ENCODE results near the gene ASB12. TPM values are rescaled to one million over a fixed set of nuclear protein-coding genes. Genes with fewer than 3 reads are reported as not detected.
"Not testable (repeated sequence)": the region's sequence is repeated elsewhere in the genome, so short reads cannot be mapped to it uniquely, and the experiment has no call there.

Gene ASB12
- total and polyA plus RNA-seq, 2 donors (not counting 1 experiment from before 2014, with no cell fraction given) = 0.37 to 0.45 TPM

DNA sequence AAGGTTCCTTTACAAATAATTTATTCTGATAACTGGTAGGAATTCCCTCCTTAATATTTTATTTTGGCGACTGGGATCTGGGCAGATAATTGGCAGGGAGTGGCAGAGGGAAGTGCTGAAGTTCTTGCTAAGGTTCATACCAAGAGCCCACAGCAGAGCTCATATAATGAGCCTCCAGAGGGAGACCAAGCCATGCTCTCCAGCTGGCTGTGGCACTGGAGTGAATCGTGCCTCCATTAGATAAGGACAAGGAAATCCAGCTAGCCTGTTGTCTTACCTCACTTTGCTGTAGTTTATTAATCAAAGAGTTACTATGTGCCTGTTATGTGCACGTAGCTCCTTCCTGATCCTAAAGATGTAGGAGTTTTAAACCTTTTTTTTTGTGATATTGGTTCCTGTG, 1.3 kb downstream of the ASB12 start:
- Histone ChIP-seq H4K20me1 (ENCODE audit: control insufficient read depth, insufficient read depth, low read length, poor library complexity, severe bottlenecking) (no peaks in the 10 kb centered on the region), H2AFZ (ENCODE audit: insufficient read depth, low read depth, low read length, poor library complexity, severe bottlenecking) (no peak overlapping the region), H3K9ac (ENCODE audit: low read length) (no peak overlapping the region), H3K4me2 (replicated peaks; ENCODE audit: low read depth, low read length, poor library complexity, severe bottlenecking) (no peak overlapping the region), H3K9me3 (ENCODE audit: control extremely low read depth in 1 of 3, control insufficient read depth in 2 of 3, insufficient read depth in 1 of 3, low read length in 2 of 3) (no peaks in the 10 kb centered on the region), H3K27me3 (replicated peaks in 1 of 4; ENCODE audit: control extremely low read depth in 1 of 4, control insufficient read depth in 3 of 4, insufficient read depth in 4 of 4, low read length in 3 of 4) (no peaks in the 10 kb centered on the region), H3K79me2 (ENCODE audit: control insufficient read depth, insufficient read depth, low read length) (no peaks in the 10 kb centered on the region), H3K4me3 (ENCODE audit: control extremely low read depth in 1 of 5, extremely low read depth in 1 of 5, insufficient read depth in 1 of 5, low read depth in 2 of 5, low read length in 4 of 5) (no peak overlapping the region), H3K4me1 (ENCODE audit: control insufficient read depth in 2 of 2, insufficient read depth in 2 of 2, low read length in 2 of 2) (no peaks in the 10 kb centered on the region), H3K27ac (ENCODE audit: low read length in 2 of 2) (no peak overlapping the region), H3K36me3 (replicated peaks in 1 of 2; ENCODE audit: control extremely low read depth in 1 of 2, control insufficient read depth in 1 of 2, extremely low read depth in 1 of 2, insufficient read depth in 2 of 2, low read length in 1 of 2) (no peaks in the 10 kb centered on the region)
- Mint-ChIP-seq H3K27me3 (no peaks in the 10 kb centered on the region), H3K4me3 (no peak overlapping the region), H3K9me3 (ENCODE audit: insufficient read depth) (no peaks in the 10 kb centered on the region), H3K27ac (no peak overlapping the region), H3K4me1 (no peaks in the 10 kb centered on the region)
- no CpG with 5 or more reads among the region's 3 CpGs for WGBS (ENCODE audit: insufficient coverage)
- no peak for TF ChIP-seq EZH2 (IDR thresholded peaks at IDR 0.05; ENCODE audit: borderline replicate concordance, insufficient read depth, low read depth, low read length, poor library complexity, severe bottlenecking)
- TF ChIP-seq, protein P1, sequence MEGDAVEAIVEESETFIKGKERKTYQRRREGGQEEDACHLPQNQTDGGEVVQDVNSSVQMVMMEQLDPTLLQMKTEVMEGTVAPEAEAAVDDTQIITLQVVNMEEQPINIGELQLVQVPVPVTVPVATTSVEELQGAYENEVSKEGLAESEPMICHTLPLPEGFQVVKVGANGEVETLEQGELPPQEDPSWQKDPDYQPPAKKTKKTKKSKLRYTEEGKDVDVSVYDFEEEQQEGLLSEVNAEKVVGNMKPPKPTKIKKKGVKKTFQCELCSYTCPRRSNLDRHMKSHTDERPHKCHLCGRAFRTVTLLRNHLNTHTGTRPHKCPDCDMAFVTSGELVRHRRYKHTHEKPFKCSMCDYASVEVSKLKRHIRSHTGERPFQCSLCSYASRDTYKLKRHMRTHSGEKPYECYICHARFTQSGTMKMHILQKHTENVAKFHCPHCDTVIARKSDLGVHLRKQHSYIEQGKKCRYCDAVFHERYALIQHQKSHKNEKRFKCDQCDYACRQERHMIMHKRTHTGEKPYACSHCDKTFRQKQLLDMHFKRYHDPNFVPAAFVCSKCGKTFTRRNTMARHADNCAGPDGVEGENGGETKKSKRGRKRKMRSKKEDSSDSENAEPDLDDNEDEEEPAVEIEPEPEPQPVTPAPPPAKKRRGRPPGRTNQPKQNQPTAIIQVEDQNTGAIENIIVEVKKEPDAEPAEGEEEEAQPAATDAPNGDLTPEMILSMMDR (IDR thresholded peaks at IDR 0.05) = no peak
- ATAC-seq (ENCODE audit: low read depth) (no peak), DNase-seq (no peak)
- intact Hi-C loops (cut with micrococcal nuclease) = no loop called here
- ChIA-PET POLR2A (no interaction called here), CTCF (interaction anchor here (1.1 kb wide), 1 partner anchor 1299 kb away, joined by 3 read pairs; no protein-coding TSS in a partner anchor)

DNA sequence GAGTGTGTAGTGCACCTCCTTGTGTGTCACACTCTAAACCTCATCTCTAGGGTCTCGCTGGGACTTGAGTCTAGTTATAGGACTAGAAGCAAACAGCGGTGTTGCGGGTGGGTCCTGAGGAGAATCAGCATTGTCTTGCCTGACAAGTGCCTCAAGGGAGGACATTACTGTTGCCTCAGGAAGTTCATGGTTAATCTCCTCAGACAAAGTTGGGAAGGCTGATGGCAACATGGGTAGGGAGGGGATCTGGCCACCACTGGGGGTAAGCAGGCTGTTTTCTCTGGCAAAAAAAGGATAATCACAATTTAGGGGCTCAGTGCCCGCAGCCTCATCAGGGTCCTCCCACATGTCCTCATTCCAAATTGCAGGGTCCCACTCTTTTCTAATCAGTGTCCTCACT, 12.4 kb downstream of the ASB12 start:
- Mint-ChIP-seq H3K4me1 (peaks cover 3% of the 10 kb centered on the region), H3K4me3 (no peak overlapping the region), H3K9me3 (ENCODE audit: insufficient read depth) (no peaks in the 10 kb centered on the region), H3K27ac (no peak overlapping the region), H3K27me3 (no peaks in the 10 kb centered on the region)
- no peak for TF ChIP-seq EZH2 (IDR thresholded peaks at IDR 0.05; ENCODE audit: borderline replicate concordance, insufficient read depth, low read depth, low read length, poor library complexity, severe bottlenecking)
- TF ChIP-seq, protein P1 (IDR thresholded peaks at IDR 0.05) = no peak
- no peak overlapping the region for H3K27ac ChIP-seq (ENCODE audit: low read length in 2 of 2)
- ChIA-PET CTCF (no interaction called here), POLR2A (no interaction called here)
- no peaks in the 10 kb centered on the region for H3K36me3 ChIP-seq (replicated peaks in 1 of 2; ENCODE audit: control extremely low read depth in 1 of 2, control insufficient read depth in 1 of 2, extremely low read depth in 1 of 2, insufficient read depth in 2 of 2, low read length in 1 of 2)
- no peaks in the 10 kb centered on the region for H3K4me1 ChIP-seq (ENCODE audit: control insufficient read depth in 2 of 2, insufficient read depth in 2 of 2, low read length in 2 of 2)
- no peak for DNase-seq
- intact Hi-C loops (cut with micrococcal nuclease) = no loop called here
- H3K9me3 ChIP-seq (ENCODE audit: control extremely low read depth in 1 of 3, control insufficient read depth in 2 of 3, insufficient read depth in 1 of 3, low read length in 2 of 3) = no peaks in the 10 kb centered on the region
- no peak overlapping the region for H3K4me3 ChIP-seq (ENCODE audit: control extremely low read depth in 1 of 5, extremely low read depth in 1 of 5, insufficient read depth in 1 of 5, low read depth in 2 of 5, low read length in 4 of 5)
- H2AFZ ChIP-seq (ENCODE audit: insufficient read depth, low read depth, low read length, poor library complexity, severe bottlenecking) = no peak overlapping the region
- H3K27me3 ChIP-seq (replicated peaks in 1 of 4; ENCODE audit: control extremely low read depth in 1 of 4, control insufficient read depth in 3 of 4, insufficient read depth in 4 of 4, low read length in 3 of 4) = no peaks in the 10 kb centered on the region
- 93% methylated on average over 3 of the region's 4 CpGs for WGBS (ENCODE audit: insufficient coverage)
- H3K9ac ChIP-seq (ENCODE audit: low read length) = no peak overlapping the region
- H3K79me2 ChIP-seq (ENCODE audit: control insufficient read depth, insufficient read depth, low read length) = no peaks in the 10 kb centered on the region
- ATAC-seq (ENCODE audit: low read depth) = no peak
- no peak overlapping the region for H3K4me2 ChIP-seq (replicated peaks; ENCODE audit: low read depth, low read length, poor library complexity, severe bottlenecking)
- H4K20me1 ChIP-seq (ENCODE audit: control insufficient read depth, insufficient read depth, low read length, poor library complexity, severe bottlenecking) = no peaks in the 10 kb centered on the region

DNA sequence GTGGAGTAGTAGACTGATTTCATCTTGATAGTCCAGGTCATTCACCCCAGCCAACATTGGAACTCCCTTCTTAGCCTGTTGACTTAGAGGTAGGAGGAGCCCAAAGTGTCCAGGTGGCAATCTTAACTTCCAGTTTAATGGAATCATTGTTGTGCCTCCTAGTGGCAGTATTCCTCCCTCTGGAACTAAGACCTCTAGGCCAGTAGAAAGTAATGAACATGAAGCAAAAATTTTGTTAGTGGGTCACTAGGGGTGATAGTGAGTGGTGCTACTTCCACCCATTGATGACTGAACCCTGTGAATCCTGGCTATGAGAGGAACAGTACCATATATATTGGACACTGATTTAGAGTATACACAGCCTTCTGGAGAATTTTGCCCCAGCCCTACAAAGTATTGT, 16.4 kb downstream of the ASB12 start:
- H3K27me3 ChIP-seq (replicated peaks in 1 of 4; ENCODE audit: control extremely low read depth in 1 of 4, control insufficient read depth in 3 of 4, insufficient read depth in 4 of 4, low read length in 3 of 4); H3K9me3 ChIP-seq (ENCODE audit: control extremely low read depth in 1 of 3, control insufficient read depth in 2 of 3, insufficient read depth in 1 of 3, low read length in 2 of 3); H2AFZ ChIP-seq (ENCODE audit: insufficient read depth, low read depth, low read length, poor library complexity, severe bottlenecking); intact Hi-C loops (cut with micrococcal nuclease); H3K4me2 ChIP-seq (replicated peaks; ENCODE audit: low read depth, low read length, poor library complexity, severe bottlenecking); ATAC-seq (ENCODE audit: low read depth); H3K4me3 ChIP-seq (ENCODE audit: control extremely low read depth in 1 of 5, extremely low read depth in 1 of 5, insufficient read depth in 1 of 5, low read depth in 2 of 5, low read length in 4 of 5); H3K4me1 Mint-ChIP-seq; H3K27ac ChIP-seq (ENCODE audit: low read length in 2 of 2); H3K4me3 Mint-ChIP-seq; H3K79me2 ChIP-seq (ENCODE audit: control insufficient read depth, insufficient read depth, low read length); CTCF ChIA-PET; H3K36me3 ChIP-seq (replicated peaks in 1 of 2; ENCODE audit: control extremely low read depth in 1 of 2, control insufficient read depth in 1 of 2, extremely low read depth in 1 of 2, insufficient read depth in 2 of 2, low read length in 1 of 2); H3K27me3 Mint-ChIP-seq; DNase-seq; H4K20me1 ChIP-seq (ENCODE audit: control insufficient read depth, insufficient read depth, low read length, poor library complexity, severe bottlenecking); POLR2A ChIA-PET; H3K9me3 Mint-ChIP-seq (ENCODE audit: insufficient read depth); H3K27ac Mint-ChIP-seq; H3K9ac ChIP-seq (ENCODE audit: low read length); H3K4me1 ChIP-seq (ENCODE audit: control insufficient read depth in 2 of 2, insufficient read depth in 2 of 2, low read length in 2 of 2): not testable (repeated sequence)

Data from B cell (primary cell).